IPS-18c (cell line): Measurements from ENCODE around the gene IDS.
"Not testable (repeated sequence)": the region's sequence is repeated elsewhere in the genome, so short reads cannot be mapped to it uniquely, and the experiment has no call there.

Experiments
- H3K4me3 ChIP-seq: 2 replicates; pipeline ENCODE4 v1.7.0; 2013; ENCODE audit warnings: low read depth, mild to moderate bottlenecking, low read length, moderate library complexity; ENCODE audit not compliant: insufficient read depth
- H3K9me3 ChIP-seq: one replicate; pipeline ENCODE4 v1.6.1; 2013; ENCODE audit warnings: mild to moderate bottlenecking, low read length, moderate library complexity; ENCODE audit not compliant: control insufficient read depth, insufficient read depth

The IDS gene

GRCh38 chrX:149532868-149533267 lies 27.8 kb upstream of the IDS start:
- not testable (repeated sequence) for H3K4me3 ChIP-seq
- H3K9me3 ChIP-seq = peaks cover 11% of the 10 kb centered on the region

GRCh38 chrX:149531599-149531998 lies 26.5 kb upstream of the IDS start:
- peaks cover 9% of the 10 kb centered on the region for H3K9me3 ChIP-seq
- H3K4me3 ChIP-seq = no peak overlapping the region

DNA sequence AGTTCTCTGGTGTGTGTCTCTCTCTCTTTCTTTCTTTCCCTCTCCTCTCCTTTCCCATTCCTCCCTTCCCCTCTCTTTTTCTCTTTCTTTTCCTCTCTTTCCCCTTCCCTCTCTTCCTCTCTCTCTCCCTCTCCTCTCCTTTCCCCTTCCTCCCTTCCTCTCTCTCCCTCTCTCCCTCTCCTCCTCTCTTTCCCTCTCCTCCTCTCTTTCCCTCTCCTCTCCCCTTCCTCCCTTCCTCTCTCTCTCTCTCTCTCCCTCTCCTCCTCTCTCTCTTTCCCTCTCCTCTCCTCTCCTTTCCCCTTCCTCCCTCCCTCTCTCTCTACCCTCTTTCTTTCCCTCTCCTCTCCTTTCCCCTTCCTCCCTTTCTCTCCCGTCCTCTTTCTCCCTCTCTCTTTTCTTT lies 23.3 kb upstream of the IDS start:
- Histone ChIP-seq H3K4me3 (no peak overlapping the region), H3K9me3 (peaks cover 9% of the 10 kb centered on the region)

GRCh38 chrX:149527705-149528104 lies 22.6 kb upstream of the IDS start:
- Histone ChIP-seq H3K9me3 (peaks cover 9% of the 10 kb centered on the region), H3K4me3 (no peak overlapping the region)

DNA sequence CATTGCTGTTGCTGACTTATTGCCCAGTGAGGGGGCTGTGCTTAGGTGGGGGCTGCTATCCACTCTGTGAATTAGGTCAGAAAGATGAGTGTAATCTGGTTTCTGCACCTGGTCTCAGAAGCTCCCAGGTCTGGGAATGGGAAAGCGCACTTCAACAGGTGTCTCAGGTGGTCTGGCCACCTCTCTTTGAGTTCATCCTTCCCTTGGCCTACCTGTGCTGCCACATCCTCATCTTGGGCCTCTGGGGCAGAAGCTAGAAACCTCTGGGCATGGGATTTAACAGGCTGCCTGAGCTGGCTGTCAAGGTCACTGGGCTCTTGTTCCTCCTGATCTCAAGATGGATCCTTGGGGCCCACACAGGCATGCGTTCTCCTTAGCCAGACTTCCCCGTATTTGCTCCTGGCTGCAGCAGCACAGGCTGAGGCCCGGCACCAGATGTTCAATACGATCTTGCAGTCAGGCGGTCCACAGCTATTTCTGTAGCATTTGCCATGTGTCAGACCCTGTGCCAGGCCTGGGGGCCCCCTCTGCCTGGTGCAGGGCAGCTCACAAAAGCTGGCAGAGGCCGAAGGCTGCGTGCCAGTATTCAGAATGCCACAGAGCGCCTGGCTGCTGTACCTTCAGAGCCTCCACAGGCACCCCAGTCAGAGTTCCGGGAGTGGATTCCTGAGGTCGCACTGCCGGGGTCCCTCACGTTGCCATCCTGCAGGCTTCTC lies 21.4 kb upstream of the IDS start:
- H3K4me3 ChIP-seq, H3K9me3 ChIP-seq: not testable (repeated sequence)

- H3K4me3 ChIP-seq, H3K9me3 ChIP-seq: not testable (repeated sequence)
Measured at GRCh38 chrX:149525903-149526302, 20.8 kb upstream of the IDS start.

- H3K4me3 ChIP-seq, H3K9me3 ChIP-seq: not testable (repeated sequence)
Measured at GRCh38 chrX:149525389-149525788, 20.3 kb upstream of the IDS start.

GRCh38 chrX:149522916-149523315 lies 17.8 kb upstream of the IDS start:
- Histone ChIP-seq H3K9me3 (no peaks in the 10 kb centered on the region), H3K4me3 (no peak overlapping the region)

- Histone ChIP-seq H3K9me3 (no peaks in the 10 kb centered on the region), H3K4me3 (no peak overlapping the region)
Measured at GRCh38 chrX:149521438-149521837, 16.3 kb upstream of the IDS start.

GRCh38 chrX:149520636-149521277 lies 15.7 kb upstream of the IDS start:
- not testable (repeated sequence) for H3K4me3 ChIP-seq

GRCh38 chrX:149518236-149518635 lies 13.1 kb upstream of the IDS start:
- Histone ChIP-seq H3K4me3 (no peak overlapping the region), H3K9me3 (no peaks in the 10 kb centered on the region)

More at GRCh38 chrX:149520636-149521277, 15.7 kb upstream of the IDS start:
- not testable (repeated sequence) for H3K9me3 ChIP-seq

DNA sequence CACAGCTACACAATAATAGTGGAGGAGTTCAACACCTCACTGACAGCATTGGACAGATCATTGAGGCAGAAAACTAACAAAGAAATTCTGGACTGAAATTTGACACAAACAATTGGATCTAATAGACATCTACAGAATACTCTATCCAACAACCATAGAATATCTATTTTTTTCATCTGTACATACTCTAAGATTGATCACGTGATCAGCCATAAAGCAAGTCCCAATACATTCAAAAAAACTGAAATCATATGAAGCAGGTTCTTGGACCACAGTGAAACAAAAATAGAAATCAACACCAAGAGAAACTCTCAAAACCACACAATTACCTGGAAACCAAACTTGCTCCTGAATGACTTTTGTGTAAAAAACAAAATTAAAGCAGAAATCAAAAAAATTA lies 12.2 kb upstream of the IDS start:
- H3K4me3 ChIP-seq = no peak overlapping the region

GRCh38 chrX:149516604-149517003 lies 11.5 kb upstream of the IDS start:
- Histone ChIP-seq H3K9me3 (no peaks in the 10 kb centered on the region), H3K4me3 (no peak overlapping the region)

More for the DNA sequence above, 12.2 kb upstream of the IDS start:
- H3K9me3 ChIP-seq = no peaks in the 10 kb centered on the region

- Histone ChIP-seq H3K4me3 (no peak overlapping the region), H3K9me3 (no peaks in the 10 kb centered on the region)
Measured at GRCh38 chrX:149515954-149516602, 11.0 kb upstream of the IDS start.

DNA sequence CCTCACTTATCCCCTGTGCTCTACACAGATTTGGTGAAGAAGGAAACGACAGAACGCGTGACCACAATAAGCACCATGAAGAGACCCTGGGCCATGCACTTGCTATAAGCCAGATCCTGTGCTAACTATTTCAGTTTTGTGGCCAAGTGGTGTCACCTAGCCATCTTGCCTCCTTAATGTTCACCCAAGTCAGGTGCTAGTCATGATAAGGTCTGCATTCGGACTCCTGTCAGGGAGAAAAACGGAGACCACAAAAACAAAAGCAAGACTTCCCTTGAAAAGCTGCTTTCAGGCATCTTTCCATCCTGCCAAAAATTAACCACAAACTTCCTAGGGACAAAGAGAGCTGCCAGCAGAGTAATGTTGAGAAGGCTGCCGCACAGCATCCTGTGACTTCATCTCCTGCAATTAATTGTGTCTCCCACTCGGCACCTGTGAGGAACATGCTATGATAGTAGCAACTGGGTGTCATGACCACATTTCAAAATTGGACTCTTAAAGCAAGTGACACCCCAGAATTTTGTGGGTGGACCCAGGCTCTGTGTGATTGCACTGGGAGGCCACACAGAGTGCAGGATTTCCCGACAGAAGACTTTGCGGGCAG lies 8.8 kb upstream of the IDS start:
- Histone ChIP-seq H3K9me3 (no peaks in the 10 kb centered on the region), H3K4me3 (no peak overlapping the region)

GRCh38 chrX:149512225-149512885 lies 7.2 kb upstream of the IDS start:
- Histone ChIP-seq H3K9me3 (peaks cover 5% of the 10 kb centered on the region), H3K4me3 (no peak overlapping the region)

DNA sequence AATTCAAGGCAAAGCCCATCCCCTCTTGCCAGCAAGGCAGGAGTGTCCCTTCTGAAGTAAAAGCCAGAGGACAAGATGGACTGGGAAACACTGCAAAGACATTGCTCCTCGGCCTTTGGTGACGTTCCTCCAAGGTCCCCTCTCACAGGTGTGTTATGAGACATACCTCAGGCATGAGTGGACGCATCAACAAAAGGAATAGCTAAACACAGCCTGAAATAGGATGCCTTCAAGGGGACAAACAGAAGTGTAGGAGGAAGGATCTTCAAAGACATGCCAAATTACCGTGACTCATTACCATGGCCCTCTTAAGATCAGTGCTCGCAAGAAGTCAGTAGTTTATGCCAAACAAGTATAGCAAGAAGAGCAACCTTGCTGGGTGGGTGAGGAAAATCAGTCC lies 6.0 kb upstream of the IDS start:
- H3K4me3 ChIP-seq = no peak overlapping the region; the same call in 1 of the 2 replicates
- peaks cover 6% of the 10 kb centered on the region for H3K9me3 ChIP-seq
